Left lung (tissue), 10 donors: ENCODE measurements around the gene TMEM43. TPM values are rescaled to one million over a fixed set of nuclear protein-coding genes. Genes with fewer than 3 reads are reported as not detected.
"Not testable (repeated sequence)": the region's sequence is repeated elsewhere in the genome, so short reads cannot be mapped to it uniquely, and the experiment has no call there.

Experiments
- ATAC-seq: fragments of 200-7000 bp; cut with Tn5 transposase; one replicate; pipeline ENCODE4 v1.9.1; 2020; ENCODE audit warnings: moderate library complexity
- DNase-seq, 4 donors: peaks; one replicate each; pipeline ENCODE4 v3.0.0-alpha.2; 2013 to 2020
- H3K27ac ChIP-seq, 2 donors: fragments of 200-600 bp; sonication (generic) in 1 of 2; one replicate each; pipeline versions ENCODE4 v1.5.0 to v1.8.0; 2020 to 2021
- H3K27me3 ChIP-seq, 2 donors: fragments of 200-600 bp; sonication (generic) in 1 of 2; one replicate each; pipeline versions ENCODE4 v1.5.0 to v1.8.0; 2020 to 2021
- H3K36me3 ChIP-seq, 2 donors: fragments of 200-600 bp; sonication (generic) in 1 of 2; one replicate each; pipeline versions ENCODE4 v1.5.0 to v1.8.0; 2020 to 2021
- H3K4me1 ChIP-seq, 2 donors: fragments of 200-600 bp; one replicate each; pipeline ENCODE4 v1.8.0; 2021
- H3K4me3 ChIP-seq, 2 donors: fragments of 200-600 bp; sonication (generic) in 1 of 2; one replicate each; pipeline versions ENCODE4 v1.5.0 to v1.8.0; 2020 to 2021; ENCODE audit warnings: mild to moderate bottlenecking in 1 of 2
- H3K9me3 ChIP-seq, 2 donors: fragments of 200-600 bp; sonication (generic) in 1 of 2; one replicate each; pipeline versions ENCODE4 v1.5.0 to v1.8.0; 2020 to 2021
- CTCF ChIP-seq, 2 donors: fragments of 200-600 bp; sonication (generic) in 1 of 2; IDR thresholded peaks; one replicate each; pipeline versions ENCODE4 v1.5.0 to v1.8.0; 2021; ENCODE audit warnings: antibody characterized with exemption in 2 of 2
- intact Hi-C, 2 donors: fragments of 100-400 bp; cut with DNase I; formaldehyde crosslinking; loops; one replicate each; pipeline versions ENCODE4 v1.11.2 to v1.14.2; 2022
- polyA plus RNA-seq, 6 donors: library from polyadenylated mRNA; unstranded; fragments of 120-200 nt; gene quantifications; one replicate each; pipeline ENCODE4 v1.2.1, GENCODE V29; 2013; ENCODE audit not compliant: insufficient read length in 6 of 6
- total RNA-seq, 2 donors: library from RNA; stranded (reverse); fragmentation: NEBNext Ultra II Directional; extraction: Animal tissue kit (Norgen Biotek cat#: 25700); gene quantifications; one replicate each; pipeline ENCODE4 v1.2.1, GENCODE V29; 2021
- donor health status: DM: no; HTN: yes; CAD: no.
- donor health status: DM: no; HTN: no; CAD: no.

The TMEM43 gene
- total and polyA plus RNA-seq, 8 donors: 62.2 to 104 (median 64.3) TPM

DNA sequence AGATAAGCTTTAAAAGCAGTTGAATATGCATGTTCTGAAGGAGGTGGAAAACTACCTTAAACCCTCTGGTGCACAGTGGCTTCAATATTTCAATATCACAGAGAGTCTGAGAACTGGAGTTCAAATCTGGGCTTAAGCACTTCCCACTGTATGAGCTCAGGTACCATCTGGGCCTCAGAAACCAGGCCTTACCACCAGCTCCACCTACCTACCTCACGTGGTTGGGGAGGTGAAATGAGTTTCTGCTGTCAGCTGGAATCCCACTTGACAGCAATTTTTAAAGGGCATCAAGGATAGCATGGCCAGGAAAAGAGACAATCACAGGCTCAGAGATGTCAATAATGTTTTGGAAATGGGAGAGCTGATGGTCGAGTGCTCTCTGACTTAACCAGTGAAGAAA lies 5.2 kb upstream of the TMEM43 start:
- peaks cover 0 to 24% of the 10 kb centered on the region in 2 donors for H3K36me3 ChIP-seq
- no peak overlapping the region for H3K27ac ChIP-seq
- TF ChIP-seq CTCF (IDR thresholded peaks at IDR 0.05): no peak
- H3K27me3 ChIP-seq: no peaks in the 10 kb centered on the region
- DNase-seq (no peak), ATAC-seq (no peak)
- no peak overlapping the region for H3K4me3 ChIP-seq
- H3K9me3 ChIP-seq: no peaks in the 10 kb centered on the region
- peaks cover 9 to 21% of the 10 kb centered on the region in 2 donors for H3K4me1 ChIP-seq
- intact Hi-C loops: loop anchor here in 1 of 2 donors (5.0 kb wide), 1 partner anchor 222 kb away; no protein-coding TSS in a partner anchor

DNA sequence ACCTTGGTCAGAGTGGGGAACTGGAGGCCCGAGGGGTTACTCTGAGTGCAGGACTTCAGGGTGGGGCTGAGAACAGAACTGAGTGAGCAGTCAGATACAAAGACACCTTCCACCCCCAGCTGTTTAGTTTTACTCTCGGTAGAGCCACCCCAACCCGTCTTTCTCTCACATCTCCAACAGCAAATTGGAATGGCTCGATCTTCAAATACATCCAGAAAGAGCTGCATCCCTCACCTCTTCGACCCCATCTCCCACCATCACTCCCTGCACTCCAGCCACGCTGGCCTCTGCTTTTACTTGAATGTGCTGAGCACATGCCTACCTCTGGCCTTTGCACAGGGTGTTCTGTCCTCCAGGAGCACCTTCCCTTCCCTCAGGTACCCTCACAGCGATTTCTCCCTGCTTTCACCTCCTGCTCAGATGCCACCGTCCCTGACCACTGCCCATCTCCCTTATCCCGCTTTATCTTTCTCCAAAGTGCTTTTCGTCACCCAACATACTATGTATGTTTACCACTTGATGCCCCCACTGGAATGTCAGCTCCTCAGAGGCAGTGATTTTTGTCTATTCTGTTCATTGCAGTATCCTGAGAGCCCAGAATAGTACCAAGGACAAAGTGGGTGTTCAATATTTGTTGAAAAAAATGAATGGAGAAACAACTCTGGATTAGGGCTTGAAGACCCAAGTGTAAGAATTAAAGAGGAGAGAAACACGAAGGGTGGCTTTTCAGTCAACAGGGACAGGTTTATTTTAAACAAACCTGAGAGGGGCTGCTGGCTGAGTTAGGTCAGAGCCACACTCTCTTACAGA lies 4.5 kb upstream of the TMEM43 start:
- peaks cover 9 to 21% of the 10 kb centered on the region in 2 donors for H3K4me1 ChIP-seq
- no peaks in the 10 kb centered on the region for H3K27me3 ChIP-seq
- H3K9me3 ChIP-seq: no peaks in the 10 kb centered on the region
- H3K4me3 ChIP-seq: no peak overlapping the region
- H3K27ac ChIP-seq: no peak overlapping the region
- H3K36me3 ChIP-seq: peaks cover 0 to 17% of the 10 kb centered on the region in 2 donors
- no peak for TF ChIP-seq CTCF (IDR thresholded peaks at IDR 0.05)
- ATAC-seq: no peak
- intact Hi-C loops: no loop called here
- DNase-seq: no peak

GRCh38 chr3:14120921-14121448 lies 3.9 kb upstream of the TMEM43 start:
- intact Hi-C loops, H3K9me3 ChIP-seq, H3K27me3 ChIP-seq, DNase-seq, H3K4me3 ChIP-seq, ATAC-seq, H3K27ac ChIP-seq: not testable (repeated sequence)
- H3K4me1 ChIP-seq: peaks cover 11 to 26% of the 10 kb centered on the region in 2 donors
- peaks cover 0 to 11% of the 10 kb centered on the region in 2 donors for H3K36me3 ChIP-seq

GRCh38 chr3:14121859-14122258 lies 3.0 kb upstream of the TMEM43 start:
- DNase-seq (no peak), ATAC-seq (no peak)
- Histone ChIP-seq H3K9me3 (no peaks in the 10 kb centered on the region), H3K27ac (no peak overlapping the region), H3K4me3 (no peak overlapping the region), H3K36me3 (peaks cover 0 to 6% of the 10 kb centered on the region in 2 donors), H3K27me3 (no peaks in the 10 kb centered on the region), H3K4me1 (peaks cover 18 to 34% of the 10 kb centered on the region in 2 donors)
- intact Hi-C loops: no loop called here
- no peak for TF ChIP-seq CTCF (IDR thresholded peaks at IDR 0.05)

DNA sequence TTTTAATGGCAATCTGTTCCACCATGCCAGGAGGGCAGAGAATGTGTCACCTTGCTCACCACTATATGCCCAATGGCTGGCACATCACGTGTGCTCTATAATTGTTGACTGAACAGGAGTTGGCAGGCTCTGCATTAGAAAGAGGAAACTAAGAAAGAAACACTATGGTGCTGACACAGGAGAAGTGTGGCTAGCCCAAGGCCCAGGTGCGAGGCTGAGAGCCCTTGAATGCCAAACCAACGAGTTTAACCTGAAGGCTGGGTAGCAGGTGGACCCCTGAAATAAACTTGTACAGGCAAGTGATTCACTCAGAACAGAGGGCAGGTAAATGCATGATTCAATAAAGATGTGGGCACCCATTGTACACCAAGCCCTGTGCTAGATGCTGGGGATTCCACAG lies 2.6 kb upstream of the TMEM43 start:
- no peak for TF ChIP-seq CTCF (IDR thresholded peaks at IDR 0.05)
- H3K4me3 ChIP-seq: no peak overlapping the region
- peaks cover 0 to 9% of the 10 kb centered on the region in 2 donors for H3K36me3 ChIP-seq
- peaks cover 19 to 39% of the 10 kb centered on the region in 2 donors for H3K4me1 ChIP-seq
- intact Hi-C loops: no loop called here
- no peak overlapping the region for H3K27ac ChIP-seq
- ATAC-seq (no peak), DNase-seq (no peak)
- H3K27me3 ChIP-seq: no peaks in the 10 kb centered on the region
- H3K9me3 ChIP-seq: no peaks in the 10 kb centered on the region
